Measurements from ENCODE around the gene BMPR1A. TPM values are rescaled to one million over a fixed set of nuclear protein-coding genes. Genes with fewer than 3 reads are reported as not detected.

BMPR1A gene
- polyA plus RNA-seq, 1 donor (not counting 4 experiments of a cell fraction or from before 2014, with no cell fraction given), result 22.2 TPM

DNA sequence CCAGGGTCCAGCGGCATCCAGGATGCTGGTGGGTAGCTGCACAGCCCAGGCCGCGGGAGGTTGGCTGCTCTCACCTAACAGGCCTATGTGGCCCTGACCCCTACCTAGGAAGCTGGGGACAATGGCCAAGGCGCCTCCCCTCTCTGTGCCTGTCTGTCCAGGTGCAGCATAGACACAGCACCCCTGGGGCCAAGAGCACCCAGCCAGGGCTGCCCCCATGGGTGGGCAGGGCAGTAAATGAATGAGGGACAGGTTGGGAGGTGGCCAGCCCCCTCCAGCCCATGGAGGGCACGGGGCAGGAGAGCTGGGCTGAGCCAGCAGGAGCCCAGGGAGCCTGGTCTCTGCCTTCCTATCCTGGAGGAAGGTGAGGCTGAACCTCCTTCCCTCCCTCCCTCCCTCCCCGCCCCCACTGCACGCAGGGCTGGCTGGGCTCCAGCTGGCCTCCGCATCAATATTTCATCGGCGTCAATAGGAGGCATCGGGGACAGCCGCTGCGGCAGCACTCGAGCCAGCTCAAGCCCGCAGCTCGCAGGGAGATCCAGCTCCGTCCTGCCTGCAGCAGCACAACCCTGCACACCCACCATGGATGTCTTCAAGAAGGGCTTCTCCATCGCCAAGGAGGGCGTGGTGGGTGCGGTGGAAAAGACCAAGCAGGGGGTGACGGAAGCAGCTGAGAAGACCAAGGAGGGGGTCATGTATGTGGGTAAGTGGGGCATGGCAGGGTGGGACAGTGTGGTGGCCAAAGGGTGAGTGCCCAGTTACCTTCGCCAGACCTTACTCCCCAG, 201.9 kb downstream of the BMPR1A start, which contains the start of gene SNCG:
Gene SNCG, plus strand, starts transcription at position 484 of the 785 bp plus-strand sequence. Its CDS starts 99 bp downstream, at position 583.
- H3K9ac ChIP-seq (ENCODE audit: control insufficient read depth, extremely low read depth, insufficient read depth, low read length), result peak within 1 kb of the TSS; percentile 73
- H2AFZ ChIP-seq (ENCODE audit: control insufficient read depth, low read length), result peak within 1 kb of the TSS; percentile 68
- no peaks in the 10 kb centered on the region for H3K27me3 ChIP-seq (ENCODE audit: control insufficient read depth, extremely low read depth, insufficient read depth, low read length)
- H3K4me2 ChIP-seq (ENCODE audit: control insufficient read depth, extremely low read depth, insufficient read depth, low read depth, low read length), result peak within 1 kb of the TSS; percentile 87
- no peak for TF ChIP-seq EZH2 (IDR thresholded peaks at IDR 0.05; ENCODE audit: low read length)
- TF ChIP-seq, protein P1, sequence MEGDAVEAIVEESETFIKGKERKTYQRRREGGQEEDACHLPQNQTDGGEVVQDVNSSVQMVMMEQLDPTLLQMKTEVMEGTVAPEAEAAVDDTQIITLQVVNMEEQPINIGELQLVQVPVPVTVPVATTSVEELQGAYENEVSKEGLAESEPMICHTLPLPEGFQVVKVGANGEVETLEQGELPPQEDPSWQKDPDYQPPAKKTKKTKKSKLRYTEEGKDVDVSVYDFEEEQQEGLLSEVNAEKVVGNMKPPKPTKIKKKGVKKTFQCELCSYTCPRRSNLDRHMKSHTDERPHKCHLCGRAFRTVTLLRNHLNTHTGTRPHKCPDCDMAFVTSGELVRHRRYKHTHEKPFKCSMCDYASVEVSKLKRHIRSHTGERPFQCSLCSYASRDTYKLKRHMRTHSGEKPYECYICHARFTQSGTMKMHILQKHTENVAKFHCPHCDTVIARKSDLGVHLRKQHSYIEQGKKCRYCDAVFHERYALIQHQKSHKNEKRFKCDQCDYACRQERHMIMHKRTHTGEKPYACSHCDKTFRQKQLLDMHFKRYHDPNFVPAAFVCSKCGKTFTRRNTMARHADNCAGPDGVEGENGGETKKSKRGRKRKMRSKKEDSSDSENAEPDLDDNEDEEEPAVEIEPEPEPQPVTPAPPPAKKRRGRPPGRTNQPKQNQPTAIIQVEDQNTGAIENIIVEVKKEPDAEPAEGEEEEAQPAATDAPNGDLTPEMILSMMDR (optimal IDR thresholded peaks at IDR 0.05 in 1 of 3, IDR thresholded peaks at IDR 0.05 in 1 of 3, conservative IDR thresholded peaks at IDR 0.05 in 1 of 3; ENCODE audit: extremely low read depth in 1 of 3, insufficient read depth in 2 of 3, low read length in 3 of 3), result no peak
- dilution Hi-C loops (cut with MboI; ENCODE audit: extremely low pct_ligation_motif_present, low sequenced_read_pairs), result no loop called here
- no peaks in the 10 kb centered on the region for H3K9me3 ChIP-seq (ENCODE audit: control insufficient read depth, low read depth, low read length)
- peak within 1 kb of the TSS; percentile 11 to 43 (median 40) for H3K4me3 ChIP-seq (ENCODE audit: control insufficient read depth in 2 of 3, extremely low read depth in 1 of 3, insufficient read depth in 2 of 3, low read depth in 1 of 3, low read length in 3 of 3)
- peaks cover 9% of the 10 kb centered on the region for H3K79me2 ChIP-seq (ENCODE audit: control insufficient read depth, insufficient read depth, low read length)
- peaks cover 3% of the 10 kb centered on the region for H4K20me1 ChIP-seq (ENCODE audit: control insufficient read depth, extremely low read depth, insufficient read depth, low read length)
- no peaks in the 10 kb centered on the region for H3K9me1 ChIP-seq (ENCODE audit: control insufficient read depth, extremely low read depth, insufficient read depth, low read length)
- no peak for DNase-seq (ENCODE audit: low read depth, low spot score)
- H3K4me1 ChIP-seq (ENCODE audit: control insufficient read depth, extremely low read depth, insufficient read depth, low read length), result peaks cover 40% of the 10 kb centered on the region
- no peaks in the 10 kb centered on the region for H3K36me3 ChIP-seq (ENCODE audit: control insufficient read depth in 2 of 2, extremely low read depth in 1 of 2, insufficient read depth in 2 of 2, low read length in 2 of 2)
- no peak for FAIRE-seq
- H3K27ac ChIP-seq (ENCODE audit: control insufficient read depth, insufficient read depth, low read length), result peak within 1 kb of the TSS; percentile 78

DNA sequence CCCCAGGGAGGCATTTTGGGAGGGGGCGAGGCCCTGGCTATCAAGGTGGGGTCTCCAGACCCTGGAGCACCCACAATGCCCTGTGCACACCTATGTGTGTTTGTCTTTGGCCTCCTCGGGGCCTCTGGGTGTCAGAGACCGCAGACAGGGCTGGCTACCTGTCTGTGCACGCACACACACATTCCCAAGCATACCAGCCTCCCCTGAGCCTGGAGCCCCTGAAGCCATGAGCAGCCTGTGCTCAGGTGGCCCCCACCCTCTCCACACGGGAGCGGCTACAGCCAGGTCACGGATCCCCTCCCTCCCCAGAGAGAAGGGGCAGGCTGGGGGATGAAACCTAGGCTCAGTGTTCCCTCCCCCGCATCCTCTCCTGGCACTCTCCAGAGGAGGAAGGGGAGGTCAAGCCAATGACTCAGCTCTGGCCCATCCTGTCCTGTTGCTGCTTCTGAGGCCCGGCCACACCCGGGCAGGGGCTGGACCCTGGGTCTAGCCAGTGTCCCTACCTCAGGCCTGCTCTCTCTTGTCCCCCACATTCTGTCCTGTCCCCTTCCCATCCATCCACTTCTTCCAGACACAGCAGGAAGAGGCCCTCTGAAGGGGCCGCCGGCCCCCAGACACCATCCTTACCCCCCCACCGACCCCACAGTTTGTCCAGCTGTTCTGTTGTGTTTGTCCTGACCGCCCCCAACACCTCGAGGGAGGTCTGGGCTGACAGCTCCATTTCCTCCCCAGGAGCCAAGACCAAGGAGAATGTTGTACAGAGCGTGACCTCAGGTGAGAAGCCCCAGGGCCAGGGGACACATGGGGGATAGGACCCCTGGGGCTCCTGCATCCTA, 202.7 kb downstream of the BMPR1A start:
- H3K36me3 ChIP-seq (ENCODE audit: control insufficient read depth in 2 of 2, extremely low read depth in 1 of 2, insufficient read depth in 2 of 2, low read length in 2 of 2), result no peaks in the 10 kb centered on the region
- dilution Hi-C loops (cut with MboI; ENCODE audit: extremely low pct_ligation_motif_present, low sequenced_read_pairs), result no loop called here
- H3K4me2 ChIP-seq (ENCODE audit: control insufficient read depth, extremely low read depth, insufficient read depth, low read depth, low read length), result peak overlapping the region; percentile 87
- DNase-seq (ENCODE audit: low read depth, low spot score), result no peak
- no peak for TF ChIP-seq EZH2 (IDR thresholded peaks at IDR 0.05; ENCODE audit: low read length)
- H3K79me2 ChIP-seq (ENCODE audit: control insufficient read depth, insufficient read depth, low read length), result peaks cover 12% of the 10 kb centered on the region
- no peaks in the 10 kb centered on the region for H3K9me3 ChIP-seq (ENCODE audit: control insufficient read depth, low read depth, low read length)
- H3K4me3 ChIP-seq (ENCODE audit: control insufficient read depth in 2 of 3, extremely low read depth in 1 of 3, insufficient read depth in 2 of 3, low read depth in 1 of 3, low read length in 3 of 3), result peak overlapping the region; percentile 11 to 43 (median 40)
- H4K20me1 ChIP-seq (ENCODE audit: control insufficient read depth, extremely low read depth, insufficient read depth, low read length), result peaks cover 3% of the 10 kb centered on the region
- peak overlapping the region; percentile 78 for H3K27ac ChIP-seq (ENCODE audit: control insufficient read depth, insufficient read depth, low read length)
- peaks cover 40% of the 10 kb centered on the region for H3K4me1 ChIP-seq (ENCODE audit: control insufficient read depth, extremely low read depth, insufficient read depth, low read length)
- H2AFZ ChIP-seq (ENCODE audit: control insufficient read depth, low read length), result peak overlapping the region; percentile 68
- no peaks in the 10 kb centered on the region for H3K27me3 ChIP-seq (ENCODE audit: control insufficient read depth, extremely low read depth, insufficient read depth, low read length)
- no peaks in the 10 kb centered on the region for H3K9me1 ChIP-seq (ENCODE audit: control insufficient read depth, extremely low read depth, insufficient read depth, low read length)
- FAIRE-seq, result peak; percentile 69
- H3K9ac ChIP-seq (ENCODE audit: control insufficient read depth, extremely low read depth, insufficient read depth, low read length), result peak overlapping the region; percentile 73
